HG02970 (cell line): ENCODE results near the gene MRPL12.
"Not testable (repeated sequence)": the region's sequence is repeated elsewhere in the genome, so short reads cannot be mapped to it uniquely, and the experiment has no call there.

ENCODE experiments used
- ATAC-seq: cut with Tn5 transposase; IDR thresholded peaks from one replicate; pipeline ENCODE4 v1.9.1; 2021; ENCODE audit warnings: mild to moderate bottlenecking, moderate library complexity, moderate number of reproducible peaks; ENCODE audit not compliant: unreplicated experiment, low FRiP score

Gene MRPL12

GRCh38 chr17:81702934-81703746, at the start of gene MRPL12:
TSS of gene MRPL12 (plus strand) at chr17:81703367. CDS start at chr17:81703502, 135 bp downstream.
- peak; percentile 84 for ATAC-seq

- no peak for ATAC-seq
Observed at GRCh38 chr17:81655378-81656117, 47.6 kb upstream of the MRPL12 start.

DNA sequence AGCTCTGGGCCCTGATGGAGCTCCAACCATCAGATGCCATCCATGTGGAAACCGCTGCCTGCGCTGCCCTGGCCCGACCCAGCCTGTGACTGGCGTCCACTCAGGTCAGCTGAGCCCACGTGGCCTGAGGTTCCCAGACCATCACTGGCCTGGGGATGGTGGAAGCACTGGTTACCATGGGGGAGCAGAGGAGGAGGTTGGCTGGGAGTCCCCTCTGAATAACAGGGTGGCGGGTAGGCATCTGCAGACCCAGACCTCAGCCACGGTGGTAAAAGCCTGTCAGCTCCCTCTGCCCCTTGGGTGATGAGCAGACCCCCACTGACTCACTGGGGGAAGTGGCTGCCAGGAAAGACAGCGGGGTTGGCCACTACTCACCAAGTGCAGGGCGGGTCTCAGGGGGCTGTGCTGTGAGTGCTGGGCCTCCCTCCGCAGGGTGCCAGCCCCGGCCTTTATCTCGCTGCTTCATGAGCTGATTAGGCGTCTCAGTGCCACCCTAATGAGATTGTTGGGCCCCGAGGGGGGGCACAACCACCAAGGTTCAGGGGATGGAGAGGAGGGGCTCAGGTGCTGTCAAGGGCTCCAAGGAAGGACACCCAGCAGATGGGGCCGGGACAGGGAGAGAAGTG, 46.9 kb upstream of the MRPL12 start, which contains the start of gene PDE6G:
Gene PDE6G (minus strand): TSS at position 425 of the 626 bp plus-strand sequence. CDS start 3,237 bp downstream, outside the sequence.
- ATAC-seq: no peak

- no peak for ATAC-seq
Observed at GRCh38 chr17:81656835-81657234, 46.3 kb upstream of the MRPL12 start.

GRCh38 chr17:81659038-81659437, 44.1 kb upstream of the MRPL12 start:
- ATAC-seq: no peak

GRCh38 chr17:81660441-81660840, 42.7 kb upstream of the MRPL12 start:
- ATAC-seq: no peak

DNA sequence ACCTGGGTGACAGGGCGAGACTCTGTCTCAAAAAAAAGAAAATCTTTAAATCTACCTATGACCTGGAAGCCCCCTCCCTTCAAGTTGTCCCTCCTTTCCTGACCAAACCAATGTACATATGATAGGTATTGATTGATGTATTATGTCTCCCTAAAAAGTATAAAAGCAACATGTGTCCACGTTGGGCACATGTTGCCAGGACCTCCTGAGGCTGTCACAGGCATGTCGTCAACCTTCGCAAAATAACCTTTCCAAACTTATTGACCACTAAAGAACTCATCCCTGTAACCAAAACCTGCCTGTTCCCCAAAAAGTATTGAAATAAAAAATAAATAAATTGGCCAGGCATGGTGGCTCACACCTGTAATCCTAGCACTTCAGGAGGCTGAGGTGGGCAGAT, 41.2 kb upstream of the MRPL12 start:
- no peak for ATAC-seq

DNA sequence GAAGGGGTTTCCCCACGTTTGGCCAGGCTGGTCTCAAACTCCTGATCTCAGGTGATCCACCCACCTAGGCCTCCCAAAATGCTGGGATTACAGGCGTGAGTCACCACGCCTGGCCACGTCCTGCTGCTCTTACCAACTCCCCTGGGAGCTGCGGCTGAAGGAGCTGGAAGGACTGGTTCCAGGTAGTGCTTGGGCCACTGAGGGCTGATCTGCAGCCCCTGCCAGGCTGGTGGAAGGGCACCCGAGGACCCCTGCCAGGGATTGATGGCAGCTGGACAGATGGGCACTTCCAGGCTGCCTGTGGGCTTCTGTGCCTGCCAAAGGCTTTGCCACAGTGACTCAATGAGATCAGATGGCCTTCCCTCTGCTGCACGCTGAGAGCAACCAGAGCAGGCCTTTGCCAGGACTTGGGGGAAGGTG, 39.1 kb upstream of the MRPL12 start:
- ATAC-seq: no peak

DNA sequence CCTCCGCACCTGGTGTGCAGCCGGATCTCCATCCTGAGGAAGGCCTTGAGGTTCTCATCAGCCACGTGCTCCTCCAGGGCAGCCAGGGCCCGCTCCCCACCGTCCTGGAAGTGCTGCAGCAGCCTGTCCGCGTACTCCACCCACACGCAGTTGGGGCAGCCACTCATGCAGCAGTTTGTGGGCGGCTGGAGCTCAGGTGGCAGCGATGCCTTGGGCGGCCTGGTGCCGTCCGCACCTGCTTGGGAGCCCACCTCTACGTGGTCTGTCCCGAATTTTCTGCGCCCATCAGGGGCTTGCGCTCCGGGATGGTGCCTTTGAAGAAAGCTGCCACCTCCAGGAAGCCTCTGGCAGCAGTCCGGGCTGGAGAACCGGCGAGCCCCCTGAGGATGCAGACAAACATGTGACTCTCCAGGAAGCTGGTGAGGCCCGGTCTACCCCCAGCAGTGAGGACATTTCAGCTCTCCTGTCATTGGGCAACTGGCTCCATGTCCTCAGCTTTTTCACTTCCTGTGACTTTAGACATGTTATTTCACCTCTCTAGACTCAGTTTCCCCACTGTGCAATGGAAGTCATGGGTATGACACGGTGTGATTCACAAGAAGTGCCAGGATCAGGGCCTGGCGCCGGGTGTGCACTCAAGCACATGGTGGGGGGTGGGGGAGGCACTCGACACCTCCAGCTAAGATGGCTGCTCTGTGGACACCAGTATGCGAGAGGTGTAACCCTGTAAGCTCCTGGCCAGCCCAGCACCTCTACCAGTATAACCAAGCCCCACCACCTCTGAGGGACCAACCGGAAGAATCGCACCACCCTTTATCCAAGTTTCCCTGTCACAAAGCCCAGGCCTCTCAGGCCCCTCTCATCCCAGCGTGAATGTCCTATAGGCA, 37.7 kb upstream of the MRPL12 start:
- ATAC-seq: no peak

- ATAC-seq: no peak
Observed at GRCh38 chr17:81666092-81666341, 37.1 kb upstream of the MRPL12 start.

GRCh38 chr17:81666342-81667191, 36.6 kb upstream of the MRPL12 start, which contains the start of the genes CCDC137 and OXLD1:
TSS of gene CCDC137 (plus strand) at chr17:81666737. CDS start at chr17:81666767, 30 bp downstream.
TSS of gene OXLD1 (minus strand) at chr17:81666605. CDS start at chr17:81666577, 28 bp downstream.
- peak; percentile 86 for ATAC-seq

GRCh38 chr17:81667754-81668153, 35.4 kb upstream of the MRPL12 start:
- no peak for ATAC-seq

DNA sequence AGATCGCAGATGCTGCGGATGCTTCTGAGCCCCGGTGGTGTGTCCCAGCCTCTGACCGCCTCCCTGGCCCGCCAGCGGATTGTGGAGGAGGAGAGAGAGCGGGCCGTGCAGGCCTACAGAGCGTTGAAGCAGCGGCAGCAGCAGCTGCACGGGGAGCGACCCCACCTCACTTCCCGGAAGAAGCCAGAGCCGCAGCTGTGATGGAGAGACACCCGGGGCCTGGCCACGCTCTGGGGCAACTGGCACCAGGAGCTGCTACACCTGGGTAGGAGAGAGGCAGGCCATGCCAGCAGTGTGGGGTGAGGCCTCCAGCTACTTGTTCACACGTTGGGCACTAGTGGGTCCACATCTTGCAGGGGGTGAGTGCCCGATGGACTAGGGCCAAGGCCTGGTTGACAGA, 30.7 kb upstream of the MRPL12 start:
- no peak for ATAC-seq

- ATAC-seq: no peak
Observed at GRCh38 chr17:81672954-81673353, 30.2 kb upstream of the MRPL12 start.

- ATAC-seq: no peak
Observed at GRCh38 chr17:81673561-81674258, 29.5 kb upstream of the MRPL12 start.

GRCh38 chr17:81675515-81676221, 27.5 kb upstream of the MRPL12 start:
- not testable (repeated sequence) for ATAC-seq

DNA sequence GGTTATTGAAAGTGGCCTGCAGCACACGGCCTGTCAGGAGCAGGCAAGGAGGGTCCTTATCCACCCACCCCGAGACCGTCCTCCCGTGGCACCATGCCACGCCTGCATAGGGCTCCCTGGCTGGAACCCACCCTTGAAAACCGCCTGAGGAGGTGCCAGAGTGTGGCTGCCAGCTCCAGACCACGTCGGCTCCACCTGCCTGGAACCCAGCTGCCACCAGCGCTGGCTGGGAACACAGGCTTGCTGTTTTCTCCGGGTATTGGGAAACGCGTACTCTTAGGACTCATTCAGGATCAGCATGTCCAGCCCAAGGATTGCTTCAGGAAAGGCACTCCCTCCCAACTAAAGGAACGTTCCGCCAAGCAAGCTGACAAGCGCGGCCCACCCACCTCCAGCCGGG, 26.3 kb upstream of the MRPL12 start:
- ATAC-seq: no peak

DNA sequence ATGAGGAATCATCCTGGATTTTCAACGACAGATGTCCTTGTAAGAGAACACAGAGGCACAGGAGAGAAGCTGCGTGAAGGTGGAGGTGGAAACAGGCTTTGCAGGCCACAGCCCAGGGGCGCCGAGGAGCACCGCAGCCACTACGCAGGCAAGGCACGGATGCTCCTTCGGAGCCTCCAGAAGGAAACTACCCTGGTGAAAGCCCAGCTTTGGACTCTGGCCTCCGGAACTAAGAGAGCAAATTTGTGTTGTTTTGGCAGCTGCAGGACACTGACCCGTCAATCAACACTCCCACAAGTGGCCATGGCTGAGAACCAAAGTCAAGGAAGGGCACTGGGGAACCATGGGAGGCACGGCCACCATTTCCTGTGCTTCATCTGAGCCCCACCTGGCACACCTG, 23.0 kb upstream of the MRPL12 start:
- no peak for ATAC-seq
